HG03135 (cell line): ENCODE results near the gene NKD1.

ENCODE experiments used
- ATAC-seq: cut with Tn5 transposase; IDR thresholded peaks from one replicate; pipeline ENCODE4 v1.9.1; 2021; ENCODE audit warnings: mild to moderate bottlenecking, moderate library complexity; ENCODE audit not compliant: unreplicated experiment

The NKD1 gene

DNA sequence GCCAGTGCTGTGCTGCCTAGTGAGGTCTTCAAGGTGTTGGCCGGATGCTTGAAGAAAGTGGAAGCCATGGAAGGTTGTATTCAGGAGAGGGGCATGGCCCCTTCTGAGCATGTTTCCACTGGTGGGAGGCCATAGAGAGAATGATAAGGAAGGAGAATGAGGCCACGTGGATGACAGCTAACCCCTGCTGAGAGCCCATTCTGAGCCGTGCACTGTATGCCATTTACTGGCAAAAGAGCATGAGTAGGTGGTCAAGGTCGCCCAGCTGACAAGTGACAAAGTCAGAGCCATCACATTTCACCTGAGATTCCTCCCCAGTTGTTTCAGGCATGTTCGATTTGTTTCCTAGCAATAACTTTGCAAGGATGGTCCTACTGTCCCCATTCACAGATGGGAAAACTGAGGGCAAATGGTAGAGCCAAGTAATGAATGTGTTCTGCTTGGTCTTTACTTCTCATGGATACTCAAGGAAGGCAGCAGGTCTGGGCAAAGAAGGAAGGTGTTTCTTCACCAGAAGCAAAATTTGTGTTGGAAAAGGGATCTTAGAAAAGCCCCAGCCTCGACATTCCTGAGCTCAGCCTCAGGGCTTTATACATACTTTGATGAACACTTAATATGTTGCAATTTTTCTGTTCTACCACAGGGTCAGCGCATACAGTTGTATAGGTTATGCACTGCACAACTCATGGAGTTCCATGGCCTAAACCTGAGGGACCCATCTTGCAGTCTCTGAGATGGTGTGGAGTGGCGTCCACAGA is 10.5 kb upstream of the NKD1 start:
- no peak for ATAC-seq

DNA sequence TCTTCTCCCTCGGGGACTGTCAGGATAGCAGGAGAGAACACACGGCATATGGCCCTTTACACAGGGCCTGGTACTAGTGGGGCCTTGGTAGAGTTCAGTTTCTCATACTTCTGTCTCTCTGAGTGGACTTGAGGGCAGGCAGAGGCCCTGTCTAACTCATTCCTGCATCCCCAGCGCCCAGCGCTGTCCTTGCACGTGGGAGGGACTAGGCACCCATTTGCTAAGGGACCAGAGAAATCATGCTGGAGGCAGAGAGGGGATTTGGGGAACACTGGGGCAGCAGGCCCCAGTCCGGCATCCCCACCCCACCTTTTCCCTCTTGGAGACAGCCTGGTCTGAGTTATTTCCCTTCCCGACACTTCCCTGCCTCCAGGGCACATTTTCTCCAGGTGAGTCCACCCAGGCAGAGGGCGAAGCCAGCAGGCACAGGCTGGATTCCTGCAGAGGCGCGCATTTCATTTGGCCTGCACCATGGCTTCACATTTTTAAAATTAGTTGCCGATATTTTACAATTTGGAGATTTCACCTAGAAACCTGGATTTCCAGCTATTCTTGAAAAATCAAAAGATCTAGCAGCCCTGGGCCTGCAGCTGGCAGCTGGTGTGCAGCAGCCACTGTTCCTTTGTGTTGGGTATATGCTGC is 9.7 kb upstream of the NKD1 start:
- ATAC-seq, result no peak

DNA sequence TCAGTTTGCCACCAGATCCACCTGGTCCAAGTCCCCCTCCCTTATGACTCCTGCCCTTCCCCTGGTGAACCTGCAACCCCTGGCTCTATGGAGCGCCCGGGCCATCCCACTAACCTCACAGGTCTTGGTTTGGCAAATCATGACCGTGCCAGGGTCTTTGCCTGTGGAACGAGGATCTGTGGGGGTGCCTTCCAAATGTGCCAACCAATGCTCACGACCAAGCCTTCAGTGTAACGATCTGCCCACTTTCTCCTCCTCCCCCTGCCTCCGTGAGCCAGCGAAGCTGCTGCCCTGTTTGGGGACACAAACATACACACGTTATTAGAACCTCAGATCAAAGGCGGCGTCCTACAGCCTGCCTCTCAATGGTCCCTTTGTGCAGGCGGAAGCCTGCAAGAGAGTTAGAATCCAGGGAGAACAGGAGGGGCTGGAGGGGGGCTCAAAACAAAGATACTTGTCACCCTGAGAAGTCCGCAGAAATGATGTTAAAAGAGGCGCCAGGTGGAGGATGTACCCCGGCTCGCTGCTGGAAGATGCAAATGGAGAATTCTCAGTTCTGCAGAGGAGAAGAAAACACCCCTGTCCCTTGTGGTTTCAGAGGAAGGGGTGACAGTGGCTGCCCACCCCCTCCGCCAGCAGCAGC is 9.0 kb upstream of the NKD1 start:
- no peak for ATAC-seq

DNA sequence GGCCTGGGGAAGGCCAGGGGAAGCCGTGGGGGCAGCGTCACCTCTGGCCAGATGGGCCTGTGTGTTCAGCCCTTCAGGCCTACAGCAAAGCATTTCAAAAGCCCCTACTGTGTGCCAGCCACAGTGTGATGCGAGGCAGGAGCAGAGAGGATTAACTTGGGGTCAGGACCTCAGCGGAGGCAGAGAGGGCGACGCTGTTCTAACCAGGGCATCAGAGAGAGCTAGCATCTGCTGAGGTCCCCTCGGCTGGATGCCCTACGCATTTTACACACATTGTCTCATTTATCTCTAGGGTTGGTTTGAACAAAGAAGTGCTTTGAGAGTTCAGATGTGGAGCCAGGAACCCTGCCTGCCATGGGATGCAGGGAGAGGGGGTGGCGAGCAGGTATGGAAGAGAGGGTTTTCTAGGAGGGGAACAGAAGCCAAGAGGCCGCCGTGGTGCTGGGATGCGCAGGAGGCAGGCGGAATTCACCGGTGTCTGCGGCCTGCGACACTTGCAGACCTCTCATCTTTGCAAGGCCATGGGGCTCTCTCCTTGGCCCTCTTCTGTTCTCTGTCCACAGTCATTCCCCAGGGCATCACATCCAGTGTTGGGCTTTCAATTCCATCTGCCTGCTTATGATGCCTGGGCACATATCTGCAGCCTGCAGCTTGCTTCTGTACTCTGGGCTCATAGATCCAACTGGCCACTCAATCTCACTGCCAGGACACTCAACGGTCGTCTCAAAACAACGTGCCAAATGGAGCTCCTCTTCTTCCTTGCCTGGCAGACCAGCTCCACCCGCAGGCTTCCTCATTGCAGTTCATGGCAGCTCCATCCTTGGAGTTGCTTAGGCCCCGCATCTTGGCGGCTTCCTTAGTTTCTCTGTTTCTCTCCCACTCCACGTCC is 8.1 kb upstream of the NKD1 start:
- ATAC-seq, result no peak

DNA sequence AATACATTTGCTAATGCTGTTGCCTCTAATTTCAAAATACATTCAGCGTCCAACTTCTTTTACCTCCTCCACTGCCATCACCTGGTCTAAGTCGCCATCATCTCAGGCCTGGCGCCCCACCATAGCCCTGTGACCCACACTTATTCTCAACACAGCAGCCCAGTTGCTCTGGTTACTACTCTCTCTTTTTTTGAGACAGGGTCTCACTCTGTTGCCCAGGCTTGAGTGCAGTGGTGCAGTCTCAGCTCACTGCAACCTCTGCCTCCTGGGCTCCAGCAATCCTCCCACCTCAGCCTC is 7.5 kb upstream of the NKD1 start:
- ATAC-seq, result no peak

DNA sequence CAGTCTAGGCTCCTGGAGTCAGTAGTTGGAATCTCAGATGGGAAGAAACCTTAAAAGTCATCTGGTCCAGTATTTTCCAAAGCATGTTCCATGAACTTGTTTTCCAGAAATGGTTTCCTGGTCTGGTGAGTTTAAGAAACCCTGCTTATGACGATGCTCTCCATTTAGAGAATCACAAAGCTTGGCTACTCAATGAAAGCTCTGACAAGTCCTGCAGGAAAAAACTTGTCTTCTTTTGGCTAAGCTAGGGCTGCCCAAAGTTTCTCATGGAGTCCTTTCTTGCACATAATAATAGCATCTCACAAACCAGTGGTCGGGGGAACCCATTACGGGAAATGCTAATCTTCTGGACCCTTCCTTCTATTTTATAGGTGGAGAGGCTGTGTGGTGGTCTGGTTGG is 5.5 kb upstream of the NKD1 start:
- ATAC-seq, result no peak

DNA sequence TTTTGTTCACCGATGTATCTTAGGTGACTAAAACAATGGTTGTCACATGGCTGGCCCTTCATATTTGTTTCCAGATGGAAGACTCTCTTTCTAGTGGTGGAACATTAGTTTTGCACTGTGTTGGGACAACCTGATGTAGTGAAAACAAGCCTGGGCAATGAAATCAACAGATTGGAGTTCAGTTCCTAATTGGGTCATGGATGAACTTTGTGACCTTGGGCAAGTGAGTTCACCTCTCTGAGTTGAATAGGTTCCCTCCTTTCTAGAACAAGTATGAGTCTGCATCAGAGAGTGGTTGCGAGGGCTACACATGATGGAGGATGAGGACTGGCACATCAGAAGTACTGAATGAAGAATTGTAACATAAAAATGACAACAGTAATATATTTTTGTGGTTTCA is 2.1 kb upstream of the NKD1 start:
- no peak for ATAC-seq

DNA sequence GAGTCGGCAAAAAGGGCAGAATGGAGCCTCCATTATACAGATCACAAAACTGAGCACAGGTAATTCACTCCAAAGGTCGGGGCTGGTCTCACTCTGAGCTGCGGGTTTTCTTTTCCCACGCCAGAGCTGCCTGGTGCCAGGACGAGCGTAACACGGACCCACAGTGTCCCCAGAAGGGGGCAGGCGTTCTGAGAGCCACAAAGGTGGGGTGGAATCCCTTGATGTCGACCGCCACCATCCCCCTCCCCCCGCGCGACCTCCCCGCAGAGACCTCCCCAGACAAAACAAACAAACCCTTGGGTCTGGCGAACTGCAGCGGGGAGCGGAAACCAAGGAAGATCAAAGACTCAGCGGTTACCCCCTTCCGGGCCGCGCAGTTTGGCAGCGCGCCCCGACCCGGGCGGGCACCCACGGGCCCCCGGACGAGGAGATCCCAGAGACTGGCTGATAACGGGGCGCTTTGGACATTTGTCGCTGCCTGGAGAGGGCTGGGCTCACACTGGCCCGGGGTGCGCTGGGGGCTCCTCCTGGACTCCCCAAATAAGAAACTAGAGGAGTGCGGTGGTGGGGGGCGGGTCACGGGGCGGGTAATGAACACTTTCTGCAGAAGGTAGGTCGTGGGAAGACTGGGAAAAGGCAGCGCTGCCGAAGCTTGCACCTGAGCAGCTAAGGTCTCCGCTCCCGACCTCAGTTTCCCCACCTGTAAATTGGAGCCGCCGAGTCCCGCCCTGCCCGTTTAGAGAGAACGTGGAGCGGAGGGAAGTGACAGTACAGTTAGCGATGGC is 664 bp upstream of the NKD1 start:
- peak; percentile 36 for ATAC-seq

DNA sequence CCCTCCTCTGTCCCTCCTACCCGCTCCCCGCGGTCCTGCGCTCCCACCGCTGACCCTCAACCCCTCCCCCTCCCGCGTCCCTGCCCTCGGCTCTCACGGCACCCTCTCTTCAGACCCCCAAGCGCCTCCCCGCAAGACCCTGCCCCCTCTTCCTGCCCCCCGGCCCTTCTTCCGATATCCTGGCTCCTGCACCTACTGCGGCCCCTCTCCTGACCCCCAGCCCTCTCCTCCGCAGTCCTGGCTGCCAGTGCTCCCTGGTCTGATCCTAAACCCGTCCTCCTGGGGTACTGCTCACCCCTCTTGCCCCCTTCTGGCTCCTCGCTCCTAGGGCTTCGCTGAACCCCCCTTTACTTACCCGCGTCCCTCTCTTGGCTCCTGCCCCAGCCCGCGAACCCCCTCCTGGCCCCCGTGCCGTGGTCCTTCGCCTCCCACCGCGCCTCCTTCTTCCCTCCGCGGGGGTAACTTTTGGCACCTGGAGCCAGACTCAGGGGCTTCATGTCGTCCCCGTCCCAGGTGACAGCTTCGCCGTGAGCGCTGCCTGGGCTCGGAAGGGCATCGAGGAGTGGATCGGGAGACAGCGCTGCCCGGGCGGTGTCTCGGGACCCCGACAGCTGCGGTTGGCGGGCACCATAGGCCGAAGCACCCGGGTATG is 839 bp downstream of the NKD1 start:
- ATAC-seq, result no peak

DNA sequence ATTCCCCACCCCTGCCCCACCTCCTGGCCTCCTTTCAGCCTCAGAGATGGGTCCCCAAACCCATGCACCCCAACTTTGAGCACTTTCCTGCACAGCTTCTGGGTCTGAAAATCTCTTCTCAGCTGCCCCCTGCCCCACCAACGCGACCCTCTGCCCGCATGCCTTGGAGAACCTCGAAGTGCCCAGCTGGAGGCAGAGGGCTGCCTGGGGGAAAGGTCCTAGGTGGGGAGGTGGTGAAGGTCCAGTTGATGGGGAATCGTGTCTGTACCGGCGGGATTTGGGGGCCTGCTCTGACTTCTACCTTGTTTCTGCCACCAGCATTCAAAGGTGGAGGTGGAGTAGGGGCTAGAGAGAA is 1.3 kb downstream of the NKD1 start:
- ATAC-seq, result no peak

DNA sequence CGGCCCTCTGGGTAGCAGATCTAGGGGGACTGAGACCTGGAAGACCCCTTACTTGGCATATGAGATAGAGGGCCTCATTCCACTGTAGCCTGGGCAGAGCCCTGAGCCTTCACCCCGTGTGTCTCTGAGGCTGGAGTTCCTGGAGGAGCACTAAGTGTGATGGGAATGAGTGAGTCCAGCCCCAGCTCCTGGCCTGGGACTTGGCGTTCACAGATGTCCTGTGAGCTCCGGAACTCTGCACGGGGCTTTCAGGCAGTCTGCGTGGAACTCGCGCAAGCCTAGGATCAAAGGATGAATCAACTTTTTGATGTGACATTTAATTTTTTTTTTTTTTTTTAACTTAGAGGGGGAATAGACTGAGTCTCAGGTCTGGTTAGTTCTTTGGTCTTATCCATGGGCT is 1.8 kb downstream of the NKD1 start:
- ATAC-seq, result no peak

DNA sequence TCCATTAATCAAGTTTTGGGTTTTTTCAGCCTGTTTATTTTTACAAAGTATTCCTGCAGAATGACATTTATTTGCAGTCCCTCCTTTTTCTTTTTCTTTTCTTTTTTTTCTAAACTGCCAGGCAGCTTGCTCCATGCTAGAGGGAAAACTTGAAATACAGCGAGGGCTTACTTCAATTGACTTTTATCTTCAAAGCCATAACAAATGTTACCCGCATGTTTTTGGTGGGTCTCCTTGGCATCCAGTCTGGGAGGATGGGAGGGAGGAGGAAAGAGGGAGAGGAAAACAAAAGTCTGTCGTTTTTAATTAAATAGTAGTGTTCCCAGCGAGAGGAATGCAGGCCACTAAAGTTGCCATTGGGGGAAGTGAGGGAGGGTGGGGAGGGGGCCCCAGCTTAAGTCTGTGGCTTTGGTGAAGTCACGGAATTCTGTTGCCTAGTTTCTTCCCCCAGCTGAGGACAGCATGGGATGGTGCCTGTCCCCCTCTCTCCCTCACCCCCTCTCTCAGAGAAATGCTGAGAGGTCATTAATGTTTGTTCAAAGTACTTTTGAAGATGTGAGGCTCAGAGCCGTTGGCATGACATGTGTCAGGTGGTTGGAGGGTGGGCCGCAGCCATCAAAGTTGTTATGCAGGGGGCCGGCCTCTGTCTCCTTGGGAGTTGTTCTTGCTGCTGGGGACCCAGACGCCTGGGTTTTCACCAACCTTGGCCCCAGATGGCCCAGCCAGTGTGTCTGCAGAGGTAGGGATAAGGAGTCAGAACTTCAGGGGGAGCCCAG is 2.9 kb downstream of the NKD1 start:
- ATAC-seq, result no peak

DNA sequence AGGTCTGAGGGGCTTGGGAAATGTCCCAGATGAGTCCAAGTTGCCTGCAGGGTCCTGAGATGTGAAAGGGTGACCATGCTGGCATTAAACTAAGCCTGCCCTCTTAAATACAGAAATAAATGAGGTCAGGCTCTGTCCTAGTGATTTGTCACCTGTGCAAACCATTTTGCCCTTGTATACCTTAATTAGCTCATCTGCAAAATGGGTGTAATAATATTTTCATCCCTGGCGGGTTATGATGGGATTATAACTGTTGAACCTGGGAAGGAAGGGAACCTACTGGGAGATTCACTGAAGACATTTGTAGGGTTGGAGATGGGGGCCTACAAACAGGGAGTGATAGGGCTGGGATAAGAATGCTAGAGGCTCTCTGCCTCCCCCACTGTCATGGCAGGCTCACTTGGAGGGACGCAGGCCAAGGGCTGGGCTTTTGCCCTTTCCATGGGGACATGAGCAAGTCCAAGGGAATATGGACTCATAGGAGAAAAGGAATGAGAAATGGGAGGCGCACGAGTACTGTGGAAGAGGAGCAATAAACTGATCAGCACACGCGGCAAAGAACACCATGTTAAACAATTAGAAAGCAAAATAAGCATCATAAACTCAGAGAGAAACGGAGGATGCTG is 4.4 kb downstream of the NKD1 start:
- ATAC-seq, result no peak

DNA sequence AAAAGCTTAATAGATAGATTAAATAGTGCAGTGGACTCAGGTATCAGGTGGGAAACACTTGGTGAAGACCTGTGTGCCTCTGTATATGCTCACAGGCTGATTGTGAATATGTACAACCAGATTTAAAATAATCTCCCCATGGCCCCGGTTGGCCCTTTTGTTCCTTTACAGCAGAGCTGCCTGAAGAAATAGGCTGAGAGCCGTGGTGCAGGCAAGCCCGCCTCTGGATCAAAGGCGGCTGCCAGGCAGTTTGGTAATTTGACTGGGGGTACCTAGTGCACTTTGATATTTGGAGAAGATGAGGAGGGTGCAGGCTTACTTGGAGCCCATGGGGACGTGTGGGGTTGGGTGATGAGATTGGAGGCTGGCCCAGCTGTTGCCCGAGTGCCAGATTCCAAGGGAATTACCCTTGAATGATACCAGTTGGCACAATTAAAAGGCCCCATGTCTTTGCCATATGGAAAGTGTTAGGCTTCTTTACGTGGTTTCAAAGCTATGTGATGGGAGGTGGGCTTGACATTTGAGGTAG is 5.0 kb downstream of the NKD1 start:
- ATAC-seq, result no peak

DNA sequence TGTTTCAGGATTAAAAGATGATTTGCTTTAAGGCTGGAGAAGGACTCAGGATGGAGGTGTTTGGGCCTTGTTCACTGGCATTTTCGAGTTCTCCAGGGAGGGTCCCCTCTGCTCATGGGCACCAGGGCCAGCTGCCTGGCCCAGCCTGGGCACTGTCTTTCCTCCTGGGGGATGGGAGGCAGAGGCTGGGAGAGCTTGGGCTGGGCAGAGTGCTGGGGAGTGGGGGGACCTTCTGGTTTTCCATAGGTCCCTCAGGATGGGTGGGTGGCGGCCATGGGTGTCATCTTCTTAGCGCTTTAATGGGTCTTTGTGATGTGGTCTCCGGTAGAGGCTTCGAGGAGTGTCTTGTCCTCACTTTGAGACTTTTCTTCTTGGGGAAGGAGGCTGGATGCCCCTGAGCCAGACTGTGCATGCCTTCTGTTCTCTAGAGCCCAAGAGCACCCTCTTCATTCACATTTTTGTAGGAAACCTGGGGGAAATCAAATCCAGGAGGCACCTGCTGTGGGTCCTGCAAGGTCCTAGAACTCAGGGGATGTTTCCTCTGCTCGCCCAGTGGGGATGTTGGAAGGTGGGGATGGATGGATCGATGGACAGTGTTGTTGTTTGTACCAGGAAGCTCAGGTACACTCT is 5.7 kb downstream of the NKD1 start:
- no peak for ATAC-seq

DNA sequence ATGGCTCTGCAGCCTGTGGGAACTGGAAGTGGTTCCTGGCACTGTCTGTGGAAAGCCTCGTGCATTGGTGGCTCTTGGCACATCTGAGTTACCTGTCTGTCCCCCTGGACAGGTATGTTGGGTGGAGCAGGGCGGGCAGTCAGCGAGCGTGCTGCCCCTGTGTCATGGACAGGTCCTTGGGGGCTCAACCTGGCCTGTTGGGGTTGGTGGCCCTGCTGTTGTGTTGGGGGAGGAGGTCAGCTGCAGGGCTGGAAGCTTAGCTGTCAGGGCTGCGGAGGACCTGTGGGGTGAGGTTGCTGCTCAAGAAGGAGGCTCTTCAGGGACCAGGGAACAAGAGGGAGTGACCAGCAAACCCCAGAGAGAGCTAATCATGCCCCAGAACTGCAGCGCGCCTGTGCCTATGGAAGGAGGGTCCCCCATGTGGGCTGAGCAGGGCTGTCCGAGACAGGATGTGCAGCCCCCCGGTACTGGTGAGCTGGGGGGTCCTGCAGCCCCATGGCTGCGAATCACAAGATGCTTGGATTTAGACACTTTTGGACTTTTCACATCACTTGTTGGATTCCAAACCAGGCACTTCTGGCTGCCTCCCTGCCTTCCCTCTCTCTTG is 7.2 kb downstream of the NKD1 start:
- ATAC-seq, result no peak

DNA sequence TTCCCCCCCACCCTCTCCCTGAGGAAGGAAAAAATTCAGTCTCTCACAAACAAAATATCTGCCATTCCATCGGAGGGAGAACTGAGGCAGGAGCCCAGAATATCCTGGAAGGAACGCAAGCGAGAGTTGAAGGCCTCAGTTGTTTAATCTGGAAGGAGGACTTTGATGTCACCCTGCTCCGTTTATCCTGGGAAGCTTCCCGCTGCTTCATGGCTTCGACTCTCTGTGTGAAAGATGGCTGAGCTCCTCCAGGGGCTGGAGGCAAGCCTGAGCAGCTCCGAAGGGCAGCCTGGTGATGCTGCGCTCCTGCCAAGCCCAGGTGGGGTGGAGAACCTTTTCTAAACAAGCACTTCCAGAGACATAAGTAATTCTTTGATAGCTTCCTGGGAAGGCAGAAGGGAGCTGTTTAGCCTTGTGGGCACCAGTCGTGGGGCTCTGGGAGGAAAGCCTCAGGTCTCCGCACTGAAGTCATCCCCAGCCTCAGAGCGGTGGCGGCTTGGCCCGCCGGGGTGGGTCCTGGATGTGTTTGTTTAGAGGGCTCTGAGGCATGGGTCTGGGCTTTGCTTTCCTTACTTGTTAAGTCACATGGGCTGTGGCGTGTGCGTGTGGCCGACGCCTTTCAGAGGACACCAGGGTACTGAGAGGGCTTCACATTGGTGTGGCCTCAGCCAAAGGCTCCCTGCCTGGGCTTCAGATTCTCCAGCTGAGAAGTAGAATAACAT is 7.9 kb downstream of the NKD1 start:
- no peak for ATAC-seq
